ENCODE results near the gene TLE1.

The TLE1 gene

DNA sequence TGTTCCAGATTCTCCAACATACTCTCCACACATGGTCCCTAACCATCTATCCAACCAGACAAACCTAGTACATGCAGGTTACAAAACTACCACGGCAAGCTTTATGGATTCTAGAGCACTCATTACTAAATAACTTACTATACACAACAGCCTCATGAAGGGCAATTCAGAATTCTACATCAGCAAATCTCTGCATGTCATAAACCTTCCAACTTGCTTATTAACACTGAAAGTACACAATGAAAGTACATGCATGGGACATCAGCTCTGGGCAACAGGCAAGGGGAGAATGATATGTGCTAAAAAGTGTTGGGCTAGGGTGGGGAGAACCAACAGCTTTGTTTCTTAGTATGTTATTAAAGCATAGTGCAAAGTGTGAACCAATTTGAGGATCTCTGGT, 70.4 kb downstream of the TLE1 start:
- Histone ChIP-seq H3K4me3 (replicated peaks; ENCODE audit: insufficient read depth, low read length) (no peak overlapping the region), H3K27ac (replicated peaks) (no peak overlapping the region), H3K27me3 (ENCODE audit: insufficient read depth, poor library complexity, severe bottlenecking) (no peaks in the 10 kb centered on the region)
- DNase-seq (ENCODE audit: low read depth in 1 of 2, low spot score in 1 of 2): no peak
- TF ChIP-seq, protein P1, sequence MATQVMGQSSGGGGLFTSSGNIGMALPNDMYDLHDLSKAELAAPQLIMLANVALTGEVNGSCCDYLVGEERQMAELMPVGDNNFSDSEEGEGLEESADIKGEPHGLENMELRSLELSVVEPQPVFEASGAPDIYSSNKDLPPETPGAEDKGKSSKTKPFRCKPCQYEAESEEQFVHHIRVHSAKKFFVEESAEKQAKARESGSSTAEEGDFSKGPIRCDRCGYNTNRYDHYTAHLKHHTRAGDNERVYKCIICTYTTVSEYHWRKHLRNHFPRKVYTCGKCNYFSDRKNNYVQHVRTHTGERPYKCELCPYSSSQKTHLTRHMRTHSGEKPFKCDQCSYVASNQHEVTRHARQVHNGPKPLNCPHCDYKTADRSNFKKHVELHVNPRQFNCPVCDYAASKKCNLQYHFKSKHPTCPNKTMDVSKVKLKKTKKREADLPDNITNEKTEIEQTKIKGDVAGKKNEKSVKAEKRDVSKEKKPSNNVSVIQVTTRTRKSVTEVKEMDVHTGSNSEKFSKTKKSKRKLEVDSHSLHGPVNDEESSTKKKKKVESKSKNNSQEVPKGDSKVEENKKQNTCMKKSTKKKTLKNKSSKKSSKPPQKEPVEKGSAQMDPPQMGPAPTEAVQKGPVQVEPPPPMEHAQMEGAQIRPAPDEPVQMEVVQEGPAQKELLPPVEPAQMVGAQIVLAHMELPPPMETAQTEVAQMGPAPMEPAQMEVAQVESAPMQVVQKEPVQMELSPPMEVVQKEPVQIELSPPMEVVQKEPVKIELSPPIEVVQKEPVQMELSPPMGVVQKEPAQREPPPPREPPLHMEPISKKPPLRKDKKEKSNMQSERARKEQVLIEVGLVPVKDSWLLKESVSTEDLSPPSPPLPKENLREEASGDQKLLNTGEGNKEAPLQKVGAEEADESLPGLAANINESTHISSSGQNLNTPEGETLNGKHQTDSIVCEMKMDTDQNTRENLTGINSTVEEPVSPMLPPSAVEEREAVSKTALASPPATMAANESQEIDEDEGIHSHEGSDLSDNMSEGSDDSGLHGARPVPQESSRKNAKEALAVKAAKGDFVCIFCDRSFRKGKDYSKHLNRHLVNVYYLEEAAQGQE (IDR thresholded peaks at IDR 0.05; ENCODE audit: insufficient replicate concordance, low read depth): no peak
- TF ChIP-seq POLR2AphosphoS5 (IDR thresholded peaks at IDR 0.05; ENCODE audit: low read depth) (no peak), SPI1 (IDR thresholded peaks at IDR 0.05; ENCODE audit: borderline replicate concordance, low read depth) (no peak), GABPA (IDR thresholded peaks at IDR 0.05; ENCODE audit: low read depth) (no peak)
- TF ChIP-seq, protein P2, sequence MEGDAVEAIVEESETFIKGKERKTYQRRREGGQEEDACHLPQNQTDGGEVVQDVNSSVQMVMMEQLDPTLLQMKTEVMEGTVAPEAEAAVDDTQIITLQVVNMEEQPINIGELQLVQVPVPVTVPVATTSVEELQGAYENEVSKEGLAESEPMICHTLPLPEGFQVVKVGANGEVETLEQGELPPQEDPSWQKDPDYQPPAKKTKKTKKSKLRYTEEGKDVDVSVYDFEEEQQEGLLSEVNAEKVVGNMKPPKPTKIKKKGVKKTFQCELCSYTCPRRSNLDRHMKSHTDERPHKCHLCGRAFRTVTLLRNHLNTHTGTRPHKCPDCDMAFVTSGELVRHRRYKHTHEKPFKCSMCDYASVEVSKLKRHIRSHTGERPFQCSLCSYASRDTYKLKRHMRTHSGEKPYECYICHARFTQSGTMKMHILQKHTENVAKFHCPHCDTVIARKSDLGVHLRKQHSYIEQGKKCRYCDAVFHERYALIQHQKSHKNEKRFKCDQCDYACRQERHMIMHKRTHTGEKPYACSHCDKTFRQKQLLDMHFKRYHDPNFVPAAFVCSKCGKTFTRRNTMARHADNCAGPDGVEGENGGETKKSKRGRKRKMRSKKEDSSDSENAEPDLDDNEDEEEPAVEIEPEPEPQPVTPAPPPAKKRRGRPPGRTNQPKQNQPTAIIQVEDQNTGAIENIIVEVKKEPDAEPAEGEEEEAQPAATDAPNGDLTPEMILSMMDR (IDR thresholded peaks at IDR 0.05; ENCODE audit: insufficient read depth, low read length): no peak

GRCh38 chr9:81616141-81616540, 73.2 kb downstream of the TLE1 start:
- TF ChIP-seq SPI1 (IDR thresholded peaks at IDR 0.05; ENCODE audit: borderline replicate concordance, low read depth) (no peak), GABPA (IDR thresholded peaks at IDR 0.05; ENCODE audit: low read depth) (no peak)
- Histone ChIP-seq H3K27me3 (ENCODE audit: insufficient read depth, poor library complexity, severe bottlenecking) (no peaks in the 10 kb centered on the region), H3K27ac (replicated peaks) (no peak overlapping the region), H3K4me3 (replicated peaks; ENCODE audit: insufficient read depth, low read length) (no peak overlapping the region)
- DNase-seq (ENCODE audit: low read depth in 1 of 2, low spot score in 1 of 2): no peak

DNA sequence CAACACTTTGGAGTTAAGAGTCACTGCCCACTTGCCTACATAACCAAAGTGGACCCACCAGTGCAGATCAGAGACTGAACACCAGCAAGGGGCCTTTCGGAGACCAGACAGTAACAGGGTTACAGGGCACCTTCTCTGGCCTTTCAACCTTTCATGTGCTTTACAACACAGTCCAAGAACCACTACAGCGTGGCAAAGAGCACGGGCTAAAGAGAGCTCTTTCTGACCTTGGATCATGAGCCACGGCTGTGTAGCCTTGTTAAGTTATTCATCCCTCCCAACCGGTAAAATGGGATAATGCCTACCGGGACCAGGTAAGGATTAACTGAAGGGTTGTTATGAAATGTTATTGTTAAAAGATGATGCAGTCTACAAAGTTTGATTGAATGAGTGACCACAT, 75.0 kb downstream of the TLE1 start:
- H3K27ac ChIP-seq (replicated peaks): no peak overlapping the region
- TF ChIP-seq POLR2AphosphoS5 (IDR thresholded peaks at IDR 0.05; ENCODE audit: low read depth) (no peak), SPI1 (IDR thresholded peaks at IDR 0.05; ENCODE audit: borderline replicate concordance, low read depth) (no peak)
- TF ChIP-seq, protein P2 (IDR thresholded peaks at IDR 0.05; ENCODE audit: insufficient read depth, low read length): no peak
- no peak overlapping the region for H3K4me3 ChIP-seq (replicated peaks; ENCODE audit: insufficient read depth, low read length)
- no peak for DNase-seq (ENCODE audit: low read depth in 1 of 2, low spot score in 1 of 2)
- no peaks in the 10 kb centered on the region for H3K27me3 ChIP-seq (ENCODE audit: insufficient read depth, poor library complexity, severe bottlenecking)

DNA sequence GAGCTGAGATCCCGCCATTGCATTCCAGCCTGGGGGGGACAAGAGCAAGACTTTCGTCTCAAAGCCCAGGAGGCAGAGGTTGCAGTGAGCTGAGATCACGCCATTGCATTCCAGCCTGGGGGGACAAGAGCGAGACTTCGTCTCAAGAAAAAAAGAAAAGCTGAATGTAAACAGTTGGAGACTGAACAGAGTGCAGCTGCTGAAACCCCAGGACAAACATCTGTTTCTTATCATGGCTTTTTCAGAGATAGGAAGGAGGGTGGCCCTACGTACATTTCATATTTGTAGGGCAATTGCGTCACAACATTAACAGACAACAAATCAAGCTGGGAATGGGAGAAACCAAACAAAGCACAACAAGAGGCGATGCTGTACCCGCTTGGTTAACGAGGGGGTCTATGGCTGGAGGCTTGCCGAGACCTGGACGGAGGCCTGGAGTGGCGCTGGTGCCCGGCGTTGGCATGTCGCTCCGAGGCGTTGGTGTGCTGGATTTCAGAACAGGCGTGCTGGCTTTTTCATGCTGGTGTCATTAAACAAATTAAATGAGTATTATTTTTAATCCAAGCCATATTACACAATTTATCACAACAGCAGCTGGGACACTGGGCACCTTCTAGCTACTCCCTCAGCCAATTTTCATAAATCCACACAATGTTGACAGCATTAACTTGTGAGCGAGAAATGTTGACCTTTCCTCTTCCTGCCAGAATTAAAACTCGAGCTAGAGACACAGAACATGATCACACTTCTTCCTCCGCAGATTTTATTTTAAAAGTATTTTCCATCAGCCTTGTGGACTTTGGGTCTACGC, 76.1 kb downstream of the TLE1 start:
- no peak overlapping the region for H3K4me3 ChIP-seq (replicated peaks; ENCODE audit: insufficient read depth, low read length)
- H3K27ac ChIP-seq (replicated peaks): no peak overlapping the region
- no peak for DNase-seq (ENCODE audit: low read depth in 1 of 2, low spot score in 1 of 2)
- no peaks in the 10 kb centered on the region for H3K27me3 ChIP-seq (ENCODE audit: insufficient read depth, poor library complexity, severe bottlenecking)
- TF ChIP-seq, protein P2 (IDR thresholded peaks at IDR 0.05; ENCODE audit: insufficient read depth, low read length): no peak
- TF ChIP-seq POLR2AphosphoS5 (IDR thresholded peaks at IDR 0.05; ENCODE audit: low read depth) (no peak), GABPA (IDR thresholded peaks at IDR 0.05; ENCODE audit: low read depth) (no peak), SPI1 (IDR thresholded peaks at IDR 0.05; ENCODE audit: borderline replicate concordance, low read depth) (no peak)
- TF ChIP-seq, protein P1 (IDR thresholded peaks at IDR 0.05; ENCODE audit: insufficient replicate concordance, low read depth): no peak
